ENCODE data around the gene LTBP1.
A peak's percentile ranks its signal among the peaks of the same experiment; 100 is the strongest.

Gene LTBP1

DNA sequence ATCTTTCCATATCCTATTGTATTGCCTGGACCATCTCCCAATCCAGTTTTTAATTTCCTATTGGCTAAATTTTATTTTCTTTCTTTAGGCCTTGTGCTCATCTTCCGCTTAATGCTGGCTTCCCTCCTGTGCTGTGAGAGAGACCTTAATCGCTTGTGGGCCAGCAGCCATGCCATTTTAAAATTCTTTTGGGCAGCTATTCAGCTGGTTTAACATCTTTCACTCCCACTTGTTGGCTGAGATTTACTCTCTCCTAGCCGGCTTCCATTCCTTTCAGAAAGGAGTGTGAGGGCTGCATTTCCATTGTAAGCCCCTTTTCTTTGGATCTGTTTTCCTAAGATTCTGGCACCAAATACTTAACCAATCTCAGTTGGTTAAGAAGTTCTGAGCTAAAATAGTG lies 388.8 kb downstream of the LTBP1 start:
- WGBS: 100% methylated on average over 3 of the region's 3 CpGs
- H3K9me3 ChIP-seq (ENCODE audit: control insufficient read depth, low read length): no peaks in the 10 kb centered on the region
- H3K4me3 ChIP-seq (ENCODE audit: insufficient read depth in 1 of 2, low read depth in 1 of 2, low read length in 2 of 2): no peak overlapping the region
- H3K27me3 ChIP-seq (ENCODE audit: control insufficient read depth in 1 of 2, insufficient read depth in 1 of 2, low read length in 2 of 2): no peaks in the 10 kb centered on the region
- no peak overlapping the region for H3K9ac ChIP-seq (ENCODE audit: low read length)
- no peak overlapping the region for H2BK5ac ChIP-seq (ENCODE audit: low read depth, low read length, poor library complexity, severe bottlenecking)
- no peak overlapping the region for H2BK12ac ChIP-seq (ENCODE audit: low read length in 2 of 2)
- no peak overlapping the region for H4K8ac ChIP-seq (ENCODE audit: low read length)
- no peak overlapping the region for H3K14ac ChIP-seq (ENCODE audit: low read length in 2 of 2)
- H4K91ac ChIP-seq (ENCODE audit: low read length): no peak overlapping the region
- H2AFZ ChIP-seq (ENCODE audit: low read depth, low read length): no peak overlapping the region
- H3K18ac ChIP-seq (ENCODE audit: low read depth in 1 of 2, low read length in 2 of 2): no peak overlapping the region
- DNase-seq: no peak
- no peak overlapping the region for H2BK120ac ChIP-seq (ENCODE audit: low read depth, low read length)
- no peak overlapping the region for H3K4me2 ChIP-seq (ENCODE audit: low read length, poor library complexity, severe bottlenecking)
- no peak overlapping the region for H3K4ac ChIP-seq (ENCODE audit: low read depth in 1 of 2, low read length in 2 of 2)
- H3K23ac ChIP-seq (ENCODE audit: low read length in 2 of 2): no peak overlapping the region
- H2AK5ac ChIP-seq (ENCODE audit: low read length, severe bottlenecking): no peak overlapping the region
- H3K36me3 ChIP-seq (ENCODE audit: control insufficient read depth in 1 of 2, insufficient read depth in 2 of 2, low read depth in 1 of 2, low read length in 2 of 2): peaks cover 0 to 3% of the 10 kb centered on the region in 2 experiments
- no peak overlapping the region for H3K27ac ChIP-seq (ENCODE audit: low read length, poor library complexity, severe bottlenecking)
- H3K4me1 ChIP-seq (ENCODE audit: control insufficient read depth, insufficient read depth, low read depth, low read length): no peaks in the 10 kb centered on the region
- H2BK15ac ChIP-seq (ENCODE audit: low read depth, poor library complexity, severe bottlenecking): no peak overlapping the region
- H3K79me1 ChIP-seq (replicated peaks; ENCODE audit: low read length, poor library complexity, severe bottlenecking): no peaks in the 10 kb centered on the region

DNA sequence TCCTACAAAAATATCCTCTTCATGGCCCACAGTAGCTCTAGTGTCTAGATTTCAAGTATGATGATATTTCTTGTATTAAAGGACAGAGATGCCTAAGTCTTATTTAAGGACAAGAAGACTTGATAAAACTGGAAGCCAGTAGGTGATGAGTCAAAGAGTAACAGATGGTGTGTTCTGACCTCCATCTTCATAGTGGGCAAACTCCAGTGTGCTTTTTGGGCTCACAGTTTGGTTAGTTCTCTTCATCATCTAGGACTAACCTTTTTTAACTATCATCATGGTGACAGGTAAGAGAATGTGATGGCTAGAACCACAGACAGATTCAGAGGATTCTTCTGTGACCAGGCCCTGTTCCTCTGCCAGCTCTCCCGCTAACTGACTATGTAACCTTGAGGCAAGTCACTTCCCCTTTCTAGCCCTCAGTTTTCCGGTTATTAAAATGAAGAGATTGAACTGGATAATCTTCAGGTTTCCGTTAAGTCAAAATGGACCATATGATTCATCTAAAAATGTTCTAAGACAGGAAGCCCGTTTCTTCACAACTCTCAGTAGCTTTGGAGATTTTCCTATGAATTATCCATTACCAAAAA lies 389.4 kb downstream of the LTBP1 start:
- Histone ChIP-seq H3K14ac (ENCODE audit: low read length in 2 of 2) (no peak overlapping the region), H2AFZ (ENCODE audit: low read depth, low read length) (no peak overlapping the region), H4K8ac (ENCODE audit: low read length) (no peak overlapping the region), H2BK5ac (ENCODE audit: low read depth, low read length, poor library complexity, severe bottlenecking) (no peak overlapping the region), H4K91ac (ENCODE audit: low read length) (no peak overlapping the region), H3K4me3 (ENCODE audit: insufficient read depth in 1 of 2, low read depth in 1 of 2, low read length in 2 of 2) (no peak overlapping the region), H3K79me1 (replicated peaks; ENCODE audit: low read length, poor library complexity, severe bottlenecking) (no peaks in the 10 kb centered on the region), H2BK120ac (ENCODE audit: low read depth, low read length) (no peak overlapping the region), H2BK15ac (ENCODE audit: low read depth, poor library complexity, severe bottlenecking) (no peak overlapping the region), H3K9me3 (ENCODE audit: control insufficient read depth, low read length) (no peaks in the 10 kb centered on the region), H3K23ac (ENCODE audit: low read length in 2 of 2) (no peak overlapping the region), H3K4me2 (ENCODE audit: low read length, poor library complexity, severe bottlenecking) (no peak overlapping the region), H3K9ac (ENCODE audit: low read length) (no peak overlapping the region), H3K4ac (ENCODE audit: low read depth in 1 of 2, low read length in 2 of 2) (no peak overlapping the region), H2BK12ac (ENCODE audit: low read length in 2 of 2) (no peak overlapping the region), H3K36me3 (ENCODE audit: control insufficient read depth in 1 of 2, insufficient read depth in 2 of 2, low read depth in 1 of 2, low read length in 2 of 2) (peaks cover 0 to 3% of the 10 kb centered on the region in 2 experiments), H2AK5ac (ENCODE audit: low read length, severe bottlenecking) (no peak overlapping the region), H3K18ac (ENCODE audit: low read depth in 1 of 2, low read length in 2 of 2) (no peak overlapping the region), H3K4me1 (ENCODE audit: control insufficient read depth, insufficient read depth, low read depth, low read length) (no peaks in the 10 kb centered on the region), H3K27me3 (ENCODE audit: control insufficient read depth in 1 of 2, insufficient read depth in 1 of 2, low read length in 2 of 2) (no peaks in the 10 kb centered on the region), H3K27ac (ENCODE audit: low read length, poor library complexity, severe bottlenecking) (no peak overlapping the region)
- no peak for DNase-seq
- WGBS: 90% methylated on average over 4 of the region's 4 CpGs

DNA sequence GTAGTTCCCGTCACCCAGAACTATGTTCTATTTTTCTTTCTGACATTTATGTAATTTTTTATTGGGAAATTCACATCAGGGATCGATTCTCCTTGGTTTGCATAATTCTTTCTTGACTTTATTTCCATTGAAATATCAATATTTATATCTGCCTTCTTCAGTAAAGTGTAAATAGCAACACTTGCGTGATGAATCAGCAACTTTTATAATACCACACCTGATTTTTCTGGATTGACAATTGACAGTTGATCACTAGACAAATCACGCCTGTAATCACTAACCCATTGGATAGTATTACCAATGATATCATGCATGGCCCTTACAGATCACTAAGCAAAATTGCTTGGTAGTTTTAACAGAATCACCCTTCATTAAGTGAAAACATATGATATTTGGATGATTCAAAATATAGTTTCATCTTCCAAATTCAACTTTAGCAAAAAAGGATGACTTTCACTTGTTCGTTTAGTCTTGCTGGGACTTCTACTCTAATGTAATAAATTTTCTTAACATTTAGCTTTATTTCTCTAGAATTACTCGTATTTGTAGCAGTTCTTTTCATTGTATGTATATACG lies 390.7 kb downstream of the LTBP1 start:
- Histone ChIP-seq H3K23ac (ENCODE audit: low read length in 2 of 2) (no peak overlapping the region), H3K79me1 (replicated peaks; ENCODE audit: low read length, poor library complexity, severe bottlenecking) (no peaks in the 10 kb centered on the region), H3K27me3 (ENCODE audit: control insufficient read depth in 1 of 2, insufficient read depth in 1 of 2, low read length in 2 of 2) (no peaks in the 10 kb centered on the region), H3K27ac (ENCODE audit: low read length, poor library complexity, severe bottlenecking) (no peak overlapping the region), H2BK120ac (ENCODE audit: low read depth, low read length) (no peak overlapping the region), H3K14ac (ENCODE audit: low read length in 2 of 2) (no peak overlapping the region), H2BK12ac (ENCODE audit: low read length in 2 of 2) (no peak overlapping the region), H3K9ac (ENCODE audit: low read length) (peak overlapping the region; percentile 38), H3K4me3 (ENCODE audit: insufficient read depth in 1 of 2, low read depth in 1 of 2, low read length in 2 of 2) (no peak overlapping the region), H3K4me1 (ENCODE audit: control insufficient read depth, insufficient read depth, low read depth, low read length) (no peaks in the 10 kb centered on the region), H2AFZ (ENCODE audit: low read depth, low read length) (no peak overlapping the region), H3K4ac (ENCODE audit: low read depth in 1 of 2, low read length in 2 of 2) (no peak overlapping the region), H2BK15ac (ENCODE audit: low read depth, poor library complexity, severe bottlenecking) (no peak overlapping the region), H3K9me3 (ENCODE audit: control insufficient read depth, low read length) (no peaks in the 10 kb centered on the region), H3K4me2 (ENCODE audit: low read length, poor library complexity, severe bottlenecking) (no peak overlapping the region), H2AK5ac (ENCODE audit: low read length, severe bottlenecking) (no peak overlapping the region), H4K8ac (ENCODE audit: low read length) (no peak overlapping the region), H4K91ac (ENCODE audit: low read length) (no peak overlapping the region), H3K36me3 (ENCODE audit: control insufficient read depth in 1 of 2, insufficient read depth in 2 of 2, low read depth in 1 of 2, low read length in 2 of 2) (peaks cover 0 to 5% of the 10 kb centered on the region in 2 experiments), H2BK5ac (ENCODE audit: low read depth, low read length, poor library complexity, severe bottlenecking) (no peak overlapping the region), H3K18ac (ENCODE audit: low read depth in 1 of 2, low read length in 2 of 2) (no peak overlapping the region)
- 67% methylated on average over 2 of the region's 7 CpGs for WGBS
- no peak for DNase-seq

DNA sequence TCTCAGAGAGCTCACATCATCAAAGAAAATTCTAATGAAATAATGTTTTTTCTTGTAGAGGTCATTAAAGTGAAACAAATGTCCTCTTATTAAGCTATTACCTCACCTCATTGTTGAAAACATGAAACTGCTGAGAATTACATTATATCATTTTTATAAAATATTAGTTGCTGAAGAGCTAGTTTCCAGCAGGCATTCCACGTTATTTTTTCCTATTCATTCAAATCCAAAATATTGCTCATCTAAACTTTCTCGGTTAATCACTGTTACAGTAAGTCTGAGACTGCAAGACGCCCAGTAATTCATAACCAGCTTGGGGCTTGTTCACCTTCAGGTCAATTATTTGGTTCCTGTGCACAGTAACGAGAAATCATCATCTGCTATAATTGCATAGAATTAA lies 391.2 kb downstream of the LTBP1 start:
- Histone ChIP-seq H3K4me2 (ENCODE audit: low read length, poor library complexity, severe bottlenecking) (no peak overlapping the region), H3K9ac (ENCODE audit: low read length) (peak overlapping the region; percentile 38), H2BK12ac (ENCODE audit: low read length in 2 of 2) (no peak overlapping the region), H2AK5ac (ENCODE audit: low read length, severe bottlenecking) (no peak overlapping the region), H4K91ac (ENCODE audit: low read length) (no peak overlapping the region), H3K27me3 (ENCODE audit: control insufficient read depth in 1 of 2, insufficient read depth in 1 of 2, low read length in 2 of 2) (no peaks in the 10 kb centered on the region), H3K4me1 (ENCODE audit: control insufficient read depth, insufficient read depth, low read depth, low read length) (no peaks in the 10 kb centered on the region), H2BK120ac (ENCODE audit: low read depth, low read length) (no peak overlapping the region), H2AFZ (ENCODE audit: low read depth, low read length) (no peak overlapping the region), H3K36me3 (ENCODE audit: control insufficient read depth in 1 of 2, insufficient read depth in 2 of 2, low read depth in 1 of 2, low read length in 2 of 2) (peaks cover 0 to 9% of the 10 kb centered on the region in 2 experiments), H3K4me3 (ENCODE audit: insufficient read depth in 1 of 2, low read depth in 1 of 2, low read length in 2 of 2) (no peak overlapping the region), H3K27ac (ENCODE audit: low read length, poor library complexity, severe bottlenecking) (no peak overlapping the region), H3K23ac (ENCODE audit: low read length in 2 of 2) (no peak overlapping the region), H4K8ac (ENCODE audit: low read length) (no peak overlapping the region), H3K9me3 (ENCODE audit: control insufficient read depth, low read length) (no peaks in the 10 kb centered on the region), H3K14ac (ENCODE audit: low read length in 2 of 2) (no peak overlapping the region), H2BK15ac (ENCODE audit: low read depth, poor library complexity, severe bottlenecking) (no peak overlapping the region), H3K79me1 (replicated peaks; ENCODE audit: low read length, poor library complexity, severe bottlenecking) (no peaks in the 10 kb centered on the region), H3K4ac (ENCODE audit: low read depth in 1 of 2, low read length in 2 of 2) (no peak overlapping the region), H3K18ac (ENCODE audit: low read depth in 1 of 2, low read length in 2 of 2) (no peak overlapping the region), H2BK5ac (ENCODE audit: low read depth, low read length, poor library complexity, severe bottlenecking) (no peak overlapping the region)
- WGBS: 91% methylated on average over 3 of the region's 4 CpGs
- DNase-seq: no peak
